GM13977 (cell line): ENCODE measurements around the gene SMOC1.

Source experiments
- DNase-seq: peaks from one replicate; pipeline ENCODE4 v3.0.0; 2012; ENCODE audit warnings: low spot score
- CTCF ChIP-seq: IDR thresholded peaks from 2 replicates; pipeline ENCODE4 v1.5.1; 2012; ENCODE audit warnings: mild to moderate bottlenecking, control low read depth; ENCODE audit not compliant: insufficient read depth; ENCODE audit errors: extremely low read depth, missing control alignments
- in situ Hi-C: fragments of 300-500 bp; cut with MboI; formaldehyde crosslinking; loops from one replicate; pipeline ENCODE4 v1.12.0; 2022; ENCODE audit warnings: low sequenced_read_pairs, low pct_unique_long_range_greater_than_20kb, mixed read lengths, inconsistent platforms; ENCODE audit not compliant: unreplicated experiment

SMOC1 gene

GRCh38 chr14:70049605-70050004 is 170.4 kb downstream of the SMOC1 start:
- DNase-seq = no peak
- in situ Hi-C loops = loop anchor here (25.0 kb wide), 1 partner anchor 462 kb away; no protein-coding TSS in a partner anchor
- TF ChIP-seq CTCF = no peak

GRCh38 chr14:70050136-70050535 is 170.9 kb downstream of the SMOC1 start:
- no peak for TF ChIP-seq CTCF
- in situ Hi-C loops = no loop called here
- DNase-seq = no peak

- TF ChIP-seq CTCF = no peak
- no peak for DNase-seq
Observed at GRCh38 chr14:70052990-70053389, 173.8 kb downstream of the SMOC1 start.

GRCh38 chr14:70057519-70058136 is 178.4 kb downstream of the SMOC1 start:
- no peak for TF ChIP-seq CTCF
- DNase-seq = no peak
- in situ Hi-C loops = no loop called here

More at GRCh38 chr14:70052990-70053389, 173.8 kb downstream of the SMOC1 start:
- in situ Hi-C loops = no loop called here

- TF ChIP-seq CTCF = no peak
- in situ Hi-C loops = no loop called here
- no peak for DNase-seq
Observed at GRCh38 chr14:70059545-70059944, 180.3 kb downstream of the SMOC1 start.

- no peak for DNase-seq
- in situ Hi-C loops = no loop called here
- no peak for TF ChIP-seq CTCF
Observed at GRCh38 chr14:70061108-70061507, 181.9 kb downstream of the SMOC1 start.
